ENCODE results near the gene YY2.
"Not testable (repeated sequence)": the region's sequence is repeated elsewhere in the genome, so short reads cannot be mapped to it uniquely, and the experiment has no call there.

Gene YY2

DNA sequence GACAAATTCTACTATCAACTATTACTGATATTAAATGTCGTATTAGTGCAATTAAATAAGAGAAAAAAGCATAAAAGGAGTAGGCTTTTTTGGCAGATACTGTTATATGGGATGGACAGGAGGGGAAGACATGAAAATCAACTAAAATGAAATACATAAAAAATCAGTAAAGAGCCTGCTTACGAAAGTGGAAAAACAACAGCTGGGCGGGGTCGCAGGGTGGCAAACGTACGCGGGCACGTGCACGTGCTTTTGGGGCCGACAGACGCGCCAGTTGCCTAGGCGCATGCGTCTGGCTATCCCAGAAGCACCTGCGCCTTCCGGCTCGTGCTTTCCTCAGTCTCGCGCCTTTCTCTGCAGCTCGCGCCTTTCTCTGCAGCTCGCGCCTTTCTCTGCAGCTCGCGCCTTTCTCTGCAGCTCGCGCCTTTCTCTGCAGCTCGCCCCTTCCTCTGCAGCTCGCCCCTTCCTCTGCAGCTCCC lies at the start of gene YY2:
TSS of gene YY2 (plus strand) at position 51 of the 479 bp plus-strand sequence. CDS start 498 bp downstream, outside the sequence.
- no peak for DNase-seq

DNA sequence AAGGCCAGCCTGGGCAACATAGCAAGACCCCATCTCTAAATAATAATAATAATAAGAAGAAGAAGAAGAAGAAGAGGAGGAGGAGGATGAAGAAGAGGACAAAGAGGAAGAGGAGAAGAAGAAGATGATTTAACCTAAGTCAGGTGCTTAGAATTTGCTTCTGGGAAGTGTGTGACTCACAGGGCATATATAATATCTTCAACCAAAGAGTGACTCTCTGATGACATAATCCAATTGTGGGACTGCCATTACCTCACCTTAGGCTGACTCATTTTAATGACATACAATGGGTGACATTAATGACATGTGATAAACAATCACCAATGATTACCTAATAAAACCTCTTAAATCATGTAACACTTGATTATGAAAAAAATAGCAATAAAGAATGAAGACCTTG lies 49.1 kb upstream of the YY2 start:
- DNase-seq: peak; percentile 4

DNA sequence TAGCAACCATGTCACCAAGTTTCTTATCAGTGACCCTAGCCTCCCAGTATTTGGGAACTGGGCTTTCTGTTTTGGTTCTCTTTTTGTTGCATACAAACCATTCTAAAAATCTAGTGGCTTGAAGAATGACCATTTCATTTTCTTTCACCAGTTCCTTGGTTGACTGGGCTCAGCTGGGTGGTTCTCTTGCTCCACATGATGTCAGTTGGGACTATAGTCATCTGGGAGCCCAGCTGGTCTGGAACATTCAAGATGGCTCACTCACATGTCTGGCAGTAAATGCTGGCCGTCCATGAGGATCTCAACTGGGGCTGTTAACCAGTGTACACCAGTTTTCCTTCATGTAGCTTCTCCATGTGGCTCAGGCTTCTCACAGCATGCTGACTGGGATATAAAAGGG lies 44.0 kb upstream of the YY2 start:
- DNase-seq: peak; percentile 4

DNA sequence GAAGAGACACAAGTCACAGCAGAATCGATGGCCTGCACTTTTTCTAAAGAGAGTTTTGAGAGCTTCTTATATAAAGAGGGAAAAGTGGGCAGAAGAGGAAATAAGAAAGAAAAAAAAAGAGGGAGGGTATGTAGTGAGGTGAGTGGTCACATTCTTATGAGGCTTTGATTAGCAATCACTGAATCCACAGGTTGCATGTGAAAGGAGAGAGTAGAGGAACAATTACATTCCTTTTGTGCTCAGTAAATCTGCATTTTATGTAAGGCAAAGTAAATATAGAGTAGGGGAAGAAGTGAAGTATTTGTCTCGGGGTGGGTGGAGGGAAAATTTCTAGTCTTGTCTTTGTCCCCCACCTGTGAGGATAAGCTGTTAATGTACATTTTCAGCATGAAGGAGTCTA lies 43.2 kb upstream of the YY2 start:
- DNase-seq: no peak

DNA sequence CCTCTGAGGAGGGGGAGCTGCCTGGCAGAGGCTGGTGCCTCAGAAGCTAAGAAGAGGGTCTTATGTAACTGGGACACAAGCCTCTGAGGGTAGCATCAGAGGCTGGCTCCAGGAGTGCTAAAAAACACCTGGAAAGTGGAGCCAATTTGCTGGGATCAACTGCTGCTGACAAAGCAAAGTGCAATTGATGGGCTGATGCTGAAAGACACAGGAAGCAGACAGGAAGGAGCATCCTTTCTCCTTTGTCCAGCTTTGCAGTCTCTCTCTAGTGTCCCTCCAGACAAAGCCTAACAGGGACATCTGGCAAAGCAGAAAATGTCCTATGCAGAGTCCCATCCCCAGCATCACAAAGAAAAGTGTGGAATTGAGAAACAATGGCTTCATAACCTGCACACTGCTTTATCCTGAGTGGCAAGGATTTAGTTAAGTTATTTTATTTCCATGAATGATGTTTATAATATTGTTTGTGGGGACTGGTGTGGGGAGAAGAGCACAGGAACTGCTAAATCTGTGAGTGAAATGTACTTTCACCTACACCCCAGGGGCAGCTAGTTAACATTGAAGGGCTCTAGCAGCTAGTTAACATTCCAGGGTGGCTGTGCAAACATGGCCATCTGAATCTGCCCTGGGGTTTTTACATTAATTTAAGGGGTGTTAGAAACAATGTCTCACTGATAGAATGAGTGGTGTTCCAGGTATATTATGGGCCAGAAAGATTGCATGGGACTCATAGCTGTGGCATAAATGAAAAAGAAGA lies 42.0 kb upstream of the YY2 start:
- no peak for DNase-seq

DNA sequence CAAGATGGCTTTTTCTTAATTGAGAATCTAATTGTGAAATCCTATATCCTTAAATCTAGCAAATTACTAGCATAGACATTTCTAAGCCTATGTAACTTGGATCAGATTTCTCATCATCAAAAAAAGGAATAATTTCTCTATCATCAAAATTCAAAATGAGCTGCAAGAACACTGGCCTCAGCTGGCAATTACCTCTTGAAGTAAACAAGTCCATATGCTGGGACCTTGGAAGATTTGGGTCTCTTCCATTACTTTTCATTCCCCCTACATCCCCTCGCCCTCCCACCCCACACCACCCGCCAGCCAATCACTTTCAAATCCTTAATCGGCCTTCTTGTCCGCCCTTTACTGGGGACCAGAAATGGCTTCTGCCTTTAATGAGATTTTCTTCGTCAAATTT lies 39.7 kb upstream of the YY2 start:
- no peak for DNase-seq

DNA sequence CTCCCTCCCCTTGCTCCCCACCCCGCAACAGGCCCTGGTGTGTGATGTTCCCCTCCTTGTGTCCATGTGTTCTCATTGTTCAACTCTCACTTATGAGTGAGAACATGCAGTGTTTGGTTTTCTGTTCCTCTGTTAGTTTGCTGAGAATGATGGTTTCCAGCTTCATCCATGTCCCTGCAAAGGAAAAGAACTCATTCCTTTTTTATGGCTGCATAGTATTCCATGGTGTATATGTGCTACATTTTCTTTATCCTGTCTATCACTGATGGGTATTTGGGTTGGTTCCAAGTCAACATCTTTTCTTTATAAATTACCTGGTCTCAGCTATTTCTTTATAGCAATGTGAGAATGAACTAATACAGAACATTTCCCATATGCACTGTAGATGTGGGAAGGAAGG lies 35.6 kb upstream of the YY2 start:
- not testable (repeated sequence) for DNase-seq

DNA sequence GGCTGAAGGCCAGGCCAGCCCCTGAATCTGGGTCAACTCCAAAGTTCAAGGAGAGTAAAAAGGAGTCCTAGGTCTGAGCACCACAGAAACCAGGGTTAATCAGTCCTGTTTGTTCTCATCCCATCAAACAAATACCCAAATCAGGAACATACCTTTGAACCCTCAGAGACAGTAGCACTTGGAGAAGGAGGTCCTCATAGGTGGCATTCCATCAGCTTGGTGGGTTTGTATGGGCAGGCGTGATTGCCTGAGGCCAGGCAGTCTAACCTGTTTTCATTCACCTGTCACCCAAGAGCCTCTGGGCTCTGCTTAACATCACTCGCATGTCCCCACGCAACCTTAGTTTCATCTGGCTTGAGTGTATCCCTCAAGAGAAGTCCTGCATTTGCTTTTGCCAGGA lies 33.9 kb upstream of the YY2 start:
- no peak for DNase-seq

DNA sequence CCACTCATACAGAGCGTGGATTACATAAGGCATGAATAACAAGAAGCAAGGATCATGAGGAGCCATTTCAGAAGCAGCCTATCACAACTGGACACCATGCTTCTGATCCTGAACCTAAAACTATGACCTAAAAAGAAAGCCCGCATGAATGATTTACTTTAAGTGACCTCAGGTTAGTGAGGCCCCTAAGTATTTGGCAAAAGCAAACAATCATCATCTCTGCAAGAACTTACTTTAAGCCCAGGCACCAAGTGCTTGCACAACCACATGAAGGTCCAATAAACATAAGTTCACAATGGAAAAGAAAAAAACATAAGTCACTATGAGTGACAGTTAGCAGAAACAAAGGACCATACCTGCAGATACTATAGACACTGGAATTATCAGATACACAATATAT lies 24.3 kb upstream of the YY2 start:
- no peak for DNase-seq

DNA sequence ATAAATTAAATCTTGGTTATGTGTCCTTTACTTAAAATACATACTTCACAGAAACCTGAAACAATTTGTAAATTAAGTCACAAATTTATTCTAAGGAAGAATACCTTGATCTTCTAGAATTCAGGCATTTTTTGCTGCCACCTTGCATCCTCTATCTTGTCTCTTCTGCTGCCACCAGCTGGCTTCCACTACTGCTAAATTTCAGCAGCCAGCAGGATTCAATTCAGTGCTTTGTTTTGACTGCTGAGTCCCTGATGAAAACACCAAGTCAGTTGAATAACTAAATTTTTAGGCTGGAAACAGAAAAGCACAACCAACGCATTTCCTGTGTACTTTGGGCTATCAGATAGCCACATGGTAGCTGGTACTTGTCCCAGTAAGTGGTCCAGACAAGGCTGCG lies 18.7 kb upstream of the YY2 start:
- no peak for DNase-seq

DNA sequence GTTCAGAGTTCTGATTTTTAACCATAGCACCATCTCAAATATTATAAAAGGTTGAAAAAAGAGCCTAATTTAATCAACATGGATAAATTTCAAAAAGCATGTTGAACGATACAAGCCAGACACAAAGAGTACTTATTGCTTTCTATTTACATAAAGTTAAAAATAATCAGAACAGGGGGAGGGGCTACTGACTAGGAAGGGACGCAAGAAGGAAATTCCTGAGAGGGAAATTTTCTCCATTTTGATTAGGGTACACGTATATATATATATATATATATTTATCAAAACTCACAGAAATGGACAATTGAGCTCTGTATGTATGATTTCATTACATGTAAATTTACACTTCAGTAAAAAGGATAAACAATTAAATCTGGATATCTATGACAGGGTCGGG lies 16.9 kb upstream of the YY2 start:
- peak; percentile 60 for DNase-seq

DNA sequence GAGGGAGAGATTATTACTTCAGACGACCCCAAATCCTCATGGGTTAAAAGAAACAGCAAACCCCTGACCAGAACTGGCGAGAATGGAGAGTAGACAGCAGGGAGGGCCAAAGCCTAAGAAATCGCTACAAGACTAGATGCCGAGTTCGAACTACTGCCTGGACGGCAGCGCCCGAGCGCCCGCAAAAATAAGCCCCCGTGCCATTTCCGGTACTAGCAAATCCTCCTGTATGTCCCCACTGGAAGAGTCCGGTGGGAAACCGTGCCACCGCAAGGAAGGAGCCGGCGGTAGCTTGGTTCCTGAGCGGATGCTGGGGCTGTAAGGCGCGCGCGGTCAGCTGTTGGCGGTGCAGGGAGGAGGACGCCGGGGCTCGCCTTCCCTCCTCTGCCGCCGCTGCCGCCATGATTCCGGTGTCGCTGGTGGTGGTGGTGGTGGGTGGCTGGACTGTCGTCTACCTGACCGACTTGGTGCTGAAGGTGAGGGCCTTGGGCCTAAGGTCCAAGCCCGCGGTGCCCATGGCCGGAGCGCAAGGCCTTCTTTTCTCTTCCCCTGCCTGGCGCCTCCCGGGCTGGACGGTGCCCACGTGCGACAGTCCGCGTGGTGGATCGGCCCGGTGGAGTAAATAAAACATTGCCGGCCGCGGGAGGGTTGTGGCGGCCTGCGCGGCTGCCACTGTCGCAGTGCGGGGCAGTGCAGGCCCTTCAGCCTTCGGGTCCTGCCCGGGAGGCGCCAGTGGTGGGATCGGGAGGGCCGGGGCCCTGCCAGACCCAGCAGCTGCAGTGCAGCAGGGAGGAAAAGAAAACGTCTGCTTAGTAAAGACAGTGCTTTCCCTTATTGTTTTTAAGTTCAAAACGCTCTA lies 16.2 kb upstream of the YY2 start, which contains the start of gene MBTPS2:
TSS of gene MBTPS2 (plus strand) at position 284 of the 859 bp plus-strand sequence. CDS start at position 402, 118 bp downstream.
- DNase-seq: peak; percentile 90

DNA sequence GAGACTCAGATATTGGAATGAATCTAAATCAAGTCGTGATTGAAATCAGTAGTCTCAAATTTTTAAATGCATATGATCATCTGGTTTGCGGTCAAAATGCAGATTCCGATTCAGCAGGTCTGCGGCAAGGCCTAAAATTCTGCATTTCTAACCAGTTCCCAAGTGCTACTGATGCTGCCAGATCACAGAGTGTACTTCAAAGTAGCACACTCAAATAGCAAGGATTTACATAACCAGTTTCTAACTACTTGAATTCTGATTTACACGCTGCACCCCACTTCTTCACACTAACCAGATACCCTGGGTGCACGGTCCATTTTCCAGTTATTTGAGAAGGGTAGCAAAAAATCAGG lies 15.6 kb upstream of the YY2 start:
- no peak for DNase-seq

DNA sequence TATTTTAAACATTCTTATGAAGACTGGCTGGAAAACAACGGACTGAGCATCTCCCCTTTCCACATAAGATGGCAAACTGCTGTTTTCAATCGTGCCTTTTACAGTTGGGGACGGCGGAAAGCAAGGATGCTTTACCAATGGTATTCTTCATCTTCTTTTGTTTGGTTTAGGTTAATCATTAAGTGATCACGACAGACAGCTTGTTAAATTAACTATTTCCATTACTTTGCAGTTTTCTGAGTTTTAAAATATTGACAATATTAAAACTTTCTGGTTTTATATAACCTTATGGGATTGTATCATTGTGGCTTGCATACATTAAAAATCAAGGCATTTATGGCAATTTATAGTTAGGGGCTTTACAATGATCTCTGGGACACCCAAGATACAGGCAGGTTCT lies 12.6 kb upstream of the YY2 start:
- DNase-seq: no peak

DNA sequence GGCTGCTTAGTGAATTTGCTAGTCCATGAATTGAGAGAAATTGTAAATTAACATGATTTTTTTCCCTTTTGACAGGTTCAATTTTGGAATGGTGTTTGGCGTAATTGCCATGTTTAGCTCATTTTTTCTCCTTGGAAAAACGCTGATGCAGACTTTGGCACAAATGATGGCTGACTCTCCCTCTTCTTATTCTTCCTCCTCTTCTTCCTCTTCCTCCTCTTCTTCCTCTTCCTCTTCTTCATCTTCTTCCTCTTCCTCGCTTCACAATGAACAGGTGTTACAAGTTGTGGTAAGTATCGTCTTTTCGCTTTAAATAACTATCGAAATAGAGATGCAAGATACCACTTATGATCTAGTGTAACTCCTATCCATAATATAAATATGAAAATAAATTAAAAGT lies 10.7 kb upstream of the YY2 start:
- DNase-seq: no peak

DNA sequence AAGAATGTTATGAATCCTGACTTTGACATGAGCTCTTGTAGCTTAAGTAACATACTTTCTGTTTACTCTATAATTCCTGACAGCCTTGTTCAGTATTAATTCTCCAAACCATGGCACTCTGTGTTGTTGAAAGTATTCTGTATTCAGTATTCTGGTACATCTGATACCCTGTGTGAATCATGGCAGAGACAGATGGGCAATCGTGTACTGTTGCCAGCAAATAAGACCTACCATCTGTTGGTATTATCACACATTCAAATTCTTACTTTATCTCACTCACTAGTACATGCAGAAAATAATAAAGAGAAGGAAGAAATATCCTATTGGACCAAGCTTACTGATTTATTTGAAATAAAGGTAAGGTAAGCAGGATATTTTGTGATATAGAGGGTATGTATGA lies 8.4 kb upstream of the YY2 start:
- no peak for DNase-seq

DNA sequence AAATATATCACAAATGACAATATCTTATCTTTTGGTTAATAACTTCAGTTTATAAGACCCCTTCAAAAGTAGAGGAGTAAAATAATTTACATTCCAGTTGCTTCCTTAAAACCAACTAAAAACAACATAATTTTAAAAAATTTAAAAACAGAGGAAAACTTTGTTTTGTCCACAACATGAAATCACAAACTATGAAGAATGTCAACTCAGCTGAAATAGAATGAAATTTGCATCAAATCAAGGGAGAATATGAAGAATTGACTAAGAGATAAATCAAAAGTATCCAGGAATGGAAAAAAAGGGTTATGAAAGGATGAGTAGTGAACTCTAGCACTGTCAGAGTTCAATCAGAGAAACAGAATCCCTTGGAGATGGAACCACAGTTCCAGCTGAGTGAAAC lies 2.2 kb upstream of the YY2 start:
- no peak for DNase-seq

DNA sequence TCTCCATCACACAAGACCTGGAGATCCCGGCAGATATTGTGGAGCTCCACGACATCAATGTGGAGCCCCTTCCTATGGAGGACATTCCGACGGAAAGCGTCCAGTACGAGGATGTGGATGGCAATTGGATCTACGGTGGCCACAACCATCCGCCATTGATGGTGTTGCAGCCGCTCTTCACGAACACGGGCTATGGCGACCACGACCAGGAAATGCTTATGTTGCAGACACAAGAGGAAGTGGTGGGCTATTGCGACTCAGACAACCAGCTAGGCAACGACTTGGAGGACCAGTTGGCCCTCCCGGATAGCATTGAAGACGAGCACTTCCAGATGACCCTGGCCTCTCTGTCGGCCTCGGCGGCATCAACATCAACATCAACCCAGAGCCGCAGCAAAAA lies 717 bp downstream of the YY2 start:
- DNase-seq: no peak

DNA sequence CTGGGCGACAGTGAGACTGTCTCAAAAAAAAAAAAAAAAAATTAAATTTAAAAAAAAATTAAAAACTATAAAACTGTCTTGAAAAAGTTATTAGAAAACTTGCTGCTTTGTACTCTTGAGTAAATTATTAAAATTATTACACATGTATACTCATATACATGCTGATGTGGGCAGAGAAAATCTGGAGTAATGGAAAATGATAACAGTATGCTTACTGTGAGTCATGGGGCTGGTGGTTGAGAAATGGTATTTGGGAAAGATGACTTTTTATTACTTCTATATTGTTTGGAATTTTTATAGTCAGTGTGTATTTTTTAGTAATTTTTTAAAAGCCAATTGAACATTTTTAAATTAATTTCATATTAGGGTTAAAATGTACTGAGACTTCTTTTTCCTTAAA lies 7.5 kb downstream of the YY2 start:
- no peak for DNase-seq

DNA sequence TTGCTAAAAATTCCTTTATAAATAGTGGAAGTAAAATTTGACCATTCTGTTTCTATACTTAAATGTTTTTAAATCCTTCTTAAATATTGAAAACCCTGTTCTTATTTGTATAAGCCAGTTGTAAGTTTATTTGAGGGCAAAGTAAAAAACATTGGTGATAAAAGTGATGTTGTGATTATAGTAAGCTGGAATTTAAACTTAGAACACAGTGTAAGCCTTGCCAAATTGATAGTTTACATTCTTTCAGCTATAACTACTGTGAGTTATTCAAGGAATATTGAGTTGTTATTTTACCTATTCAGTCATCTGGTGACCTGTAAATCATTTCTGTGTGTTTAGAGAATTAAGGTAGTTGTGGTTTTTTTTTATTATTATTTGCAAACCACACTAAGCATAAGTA lies 9.6 kb downstream of the YY2 start:
- DNase-seq: no peak

DNA sequence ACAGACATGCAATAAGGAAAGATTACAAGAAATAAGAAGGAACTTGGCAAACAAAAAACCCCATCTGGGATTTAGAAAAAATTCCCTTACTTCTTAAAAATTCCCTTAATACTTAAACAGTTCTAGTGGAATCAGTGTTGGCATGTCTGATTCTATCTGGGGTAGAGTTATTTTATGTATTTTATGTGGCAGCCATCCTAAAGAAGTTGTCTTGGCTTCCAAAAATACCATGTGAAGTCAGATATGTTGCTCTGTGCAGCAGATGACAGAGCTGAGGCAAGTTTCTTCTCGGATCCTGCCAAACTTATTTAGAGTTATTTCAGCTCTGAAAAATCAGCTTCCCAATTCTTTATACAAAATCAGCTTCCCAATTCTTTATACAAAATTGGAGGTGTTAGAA lies 14.7 kb downstream of the YY2 start:
- no peak for DNase-seq

DNA sequence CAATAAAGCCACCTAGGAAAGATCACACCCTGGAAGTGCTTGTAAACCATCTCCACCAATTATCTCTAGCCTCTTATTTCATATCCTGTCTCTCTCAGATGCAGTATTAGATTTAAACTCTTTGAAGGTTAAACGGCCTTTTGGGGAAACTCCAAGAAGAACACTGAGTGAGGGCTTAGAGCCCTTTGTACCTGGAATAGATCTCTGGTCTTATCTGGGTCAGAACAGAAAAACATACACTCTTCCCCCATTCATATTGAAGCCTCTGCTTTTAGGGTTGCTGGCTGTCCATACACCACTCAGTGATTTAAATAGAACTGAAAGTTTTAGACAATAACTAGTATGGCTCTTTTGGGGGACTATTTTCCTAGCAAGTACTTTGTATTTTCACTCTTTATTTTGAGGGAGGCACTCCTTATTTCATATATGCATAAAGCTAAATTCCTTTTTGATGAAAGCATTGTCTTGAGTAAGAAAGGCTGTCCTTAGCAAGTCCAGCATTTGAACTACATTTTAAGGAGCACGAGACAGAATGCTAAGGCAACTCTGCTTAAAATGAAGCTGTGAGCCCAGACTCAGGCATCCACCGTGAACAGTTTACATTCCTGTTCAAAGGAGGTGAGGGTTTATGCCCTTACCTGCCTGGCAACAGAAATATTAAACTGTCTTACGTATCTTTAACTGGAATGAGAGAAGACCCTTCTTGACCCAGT lies 17.4 kb downstream of the YY2 start:
- DNase-seq: no peak

DNA sequence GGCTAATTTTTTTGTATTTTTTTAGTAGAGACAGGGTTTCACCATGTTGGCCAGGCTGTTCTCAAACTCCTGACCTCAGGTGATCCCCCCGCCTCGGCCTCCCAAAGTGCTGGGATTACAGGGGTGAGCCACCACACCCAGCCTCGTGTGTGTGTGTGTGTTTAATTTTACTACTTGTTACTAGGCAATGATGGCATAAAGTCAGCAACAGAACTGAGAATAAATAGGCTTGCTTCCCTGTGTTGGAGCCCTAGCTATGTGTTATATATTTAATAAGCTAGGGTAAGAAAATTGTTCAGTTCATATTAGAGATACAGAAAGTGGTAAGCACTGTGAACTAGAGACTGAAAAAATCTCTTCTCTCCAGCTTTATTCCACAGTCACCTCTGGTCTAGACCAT lies 18.4 kb downstream of the YY2 start:
- not testable (repeated sequence) for DNase-seq

DNA sequence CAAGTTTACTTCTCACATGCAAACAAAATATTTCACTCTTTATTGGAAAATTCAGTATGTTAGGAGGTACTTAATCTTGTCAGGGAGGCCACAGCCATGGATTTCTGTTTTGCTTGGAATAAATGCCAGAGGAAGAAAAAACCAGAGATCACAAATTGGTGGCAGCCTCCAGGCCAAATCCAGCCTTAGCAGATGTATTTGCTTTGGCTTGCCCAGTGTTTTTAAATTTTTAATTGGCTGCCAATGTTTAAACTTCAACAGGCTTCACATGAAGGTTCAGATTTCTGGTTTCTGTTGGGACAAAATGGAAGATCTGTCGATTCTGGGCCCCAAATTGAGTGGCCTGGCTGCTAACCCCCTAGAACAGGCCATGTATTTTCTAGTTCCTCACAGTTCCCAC lies 19.2 kb downstream of the YY2 start:
- DNase-seq: no peak
